HepG2 (cell line): ENCODE measurements around the gene KCNG4. TPM values are rescaled to one million over a fixed set of nuclear protein-coding genes. Genes with fewer than 3 reads are reported as not detected.
A peak's percentile ranks its signal among the peaks of the same experiment; 100 is the strongest.

ENCODE experiments used
- ARNTL ChIP-seq: sonication (generic); formaldehyde crosslinking; IDR thresholded peaks from 2 replicates; pipeline ENCODE4 v1.4.0; 2020; ENCODE audit warnings: mild to moderate bottlenecking, missing genetic modification reagents
- BHLHE40 ChIP-seq: IDR thresholded peaks from 2 replicates; pipeline ENCODE4 v1.6.1; 2011; ENCODE audit warnings: low read length, improper control_type of control experiment
- BRF2 ChIP-seq: sonication (generic); formaldehyde crosslinking; IDR thresholded peaks from 2 replicates; pipeline ENCODE4 v1.8.1; 2022; ENCODE audit warnings: mild to moderate bottlenecking, missing genetic modification reagents
- DDIT3 ChIP-seq: sonication (generic); formaldehyde crosslinking; IDR thresholded peaks from 2 replicates; pipeline ENCODE4 v1.4.0; 2020; ENCODE audit warnings: mild to moderate bottlenecking, missing genetic modification reagents
- HOXA5 ChIP-seq: sonication (generic); formaldehyde crosslinking; IDR thresholded peaks from 2 replicates; pipeline ENCODE4 v1.4.0; 2020; ENCODE audit warnings: missing genetic modification reagents
- HOXA7 ChIP-seq: sonication (generic); formaldehyde crosslinking; IDR thresholded peaks from 2 replicates; pipeline ENCODE4 v1.8.1; 2022; ENCODE audit warnings: mild to moderate bottlenecking, missing genetic modification reagents, moderate library complexity
- KMT2A ChIP-seq: sonication (generic); formaldehyde crosslinking; IDR thresholded peaks from 2 replicates; pipeline ENCODE4 v1.4.0; 2020; ENCODE audit warnings: missing genetic modification reagents
- MED1 ChIP-seq: sonication (generic); formaldehyde crosslinking; IDR thresholded peaks from 2 replicates; pipeline ENCODE4 v1.4.0; 2020; ENCODE audit warnings: missing genetic modification reagents
- MYC ChIP-seq: sonication (generic); formaldehyde crosslinking; IDR thresholded peaks from 2 replicates; pipeline ENCODE4 v1.9.0; 2021; ENCODE audit warnings: missing genetic modification reagents, borderline replicate concordance
- PATZ1 ChIP-seq: sonication (generic); formaldehyde crosslinking; IDR thresholded peaks from 2 replicates; pipeline ENCODE4 v1.4.0; 2020; ENCODE audit warnings: missing genetic modification reagents
- PAX8 ChIP-seq: sonication (generic); formaldehyde crosslinking; IDR thresholded peaks from 2 replicates; pipeline ENCODE4 v1.8.0; 2022; ENCODE audit warnings: mild to moderate bottlenecking, missing genetic modification reagents, borderline replicate concordance
- PHF8 ChIP-seq: sonication (generic); formaldehyde crosslinking; IDR thresholded peaks from 2 replicates; pipeline ENCODE4 v1.5.0; 2020; ENCODE audit warnings: missing genetic modification reagents
- RBFOX2 ChIP-seq: fragments of 200-400 bp; formaldehyde crosslinking; IDR thresholded peaks from 2 replicates; pipeline ENCODE4 v1.6.1; 2017; ENCODE audit warnings: low read depth, mild to moderate bottlenecking, low read length
- SP4 ChIP-seq: sonication (generic); formaldehyde crosslinking; IDR thresholded peaks from 2 replicates; pipeline ENCODE4 v1.8.1; 2023; ENCODE audit warnings: mild to moderate bottlenecking, missing genetic modification reagents
- TCF7L2 ChIP-seq: IDR thresholded peaks from 2 replicates; pipeline ENCODE4 v1.6.1; 2011; ENCODE audit warnings: mild to moderate bottlenecking, low read depth, low read length, moderate library complexity
- YEATS4 ChIP-seq: sonication (generic); formaldehyde crosslinking; IDR thresholded peaks from 2 replicates; pipeline ENCODE4 v1.4.0; 2020; ENCODE audit warnings: missing genetic modification reagents, borderline replicate concordance
- ZBTB14 ChIP-seq: sonication (generic); formaldehyde crosslinking; IDR thresholded peaks from 2 replicates; pipeline ENCODE4 v1.4.0; 2020; ENCODE audit warnings: missing genetic modification reagents
- ZBTB46 ChIP-seq: sonication (generic); formaldehyde crosslinking; IDR thresholded peaks from 2 replicates; pipeline ENCODE4 v1.4.0; 2020; ENCODE audit warnings: mild to moderate bottlenecking, missing genetic modification reagents, borderline replicate concordance
- ZNF17 ChIP-seq: sonication (generic); formaldehyde crosslinking; IDR thresholded peaks from 2 replicates; pipeline ENCODE4 v1.5.0; 2020; ENCODE audit warnings: mild to moderate bottlenecking, missing genetic modification reagents
- ZNF274 ChIP-seq: sonication (generic); formaldehyde crosslinking; IDR thresholded peaks from 2 replicates; pipeline ENCODE4 v1.5.1; 2020; ENCODE audit warnings: mild to moderate bottlenecking, missing genetic modification reagents
- ZNF296 ChIP-seq: sonication (generic); formaldehyde crosslinking; conservative IDR thresholded peaks from 2 replicates; pipeline ENCODE4 v1.5.0; 2020; ENCODE audit warnings: mild to moderate bottlenecking, missing genetic modification reagents
- ZNF501 ChIP-seq: sonication (generic); formaldehyde crosslinking; IDR thresholded peaks from 2 replicates; pipeline ENCODE4 v1.5.1; 2020; ENCODE audit warnings: mild to moderate bottlenecking, moderate library complexity, missing genetic modification reagents
- ZNF564 ChIP-seq: sonication (generic); formaldehyde crosslinking; IDR thresholded peaks from 2 replicates; pipeline ENCODE4 v1.8.1; 2023; ENCODE audit warnings: mild to moderate bottlenecking, missing genetic modification reagents
- ZNF737 ChIP-seq: sonication (generic); formaldehyde crosslinking; IDR thresholded peaks from 2 replicates; pipeline ENCODE4 v1.5.0; 2020; ENCODE audit warnings: missing genetic modification reagents, mild to moderate bottlenecking, borderline replicate concordance
- ZNF75D ChIP-seq: sonication (generic); formaldehyde crosslinking; IDR thresholded peaks from 2 replicates; pipeline ENCODE4 v1.8.1; 2023; ENCODE audit warnings: missing genetic modification reagents, mild to moderate bottlenecking, borderline replicate concordance
- polyA plus RNA-seq, 8 experiments: library from polyadenylated mRNA; depleted of rRNA in 3 of 8; stranded (reverse) in 7 of 8; unstranded in 1 of 8; fragments of >200 nt; fragmentation: Illumina TruSeq in 4 of 8; extraction: Trizol in 4 of 8; gene quantifications; 2 replicates each; pipeline versions ENCODE4 v1.2.1 to v1.2.3, GENCODE V29; 2011 to 2016; ENCODE audit warnings: low read depth in 4 of 8, missing spikeins in 1 of 8, mixed read lengths in 1 of 8; ENCODE audit not compliant: insufficient read depth in 1 of 8
- total RNA-seq, 5 experiments: library from RNA; depleted of rRNA; stranded (reverse); fragments of >200 nt; fragmentation: Illumina TruSeq; extraction: Trizol; gene quantifications; 2 replicates each; pipeline ENCODE4 v1.2.3, GENCODE V29; 2016; ENCODE audit warnings: low read depth in 1 of 5

The KCNG4 gene
- total and polyA plus RNA-seq, 2 of the 13 experiments (the other 11 are each of a cell fraction or from before 2014, with no cell fraction given) = not detected

- no peak for TF ChIP-seq TCF7L2
- TF ChIP-seq ZNF564 (CRISPR knock-in tag) = no peak
- TF ChIP-seq MYC = peak; percentile 80; the same call in 1 of the 2 replicates
- no peak for TF ChIP-seq BRF2
- no peak for TF ChIP-seq MED1 (CRISPR knock-in tag)
- TF ChIP-seq YEATS4 (CRISPR knock-in tag) = no peak
- 0 out of 2 replicates have a peak, but pooled peaks have one; percentile 33 for TF ChIP-seq ZNF737
- TF ChIP-seq ZNF17 (CRISPR knock-in tag) = no peak
- no peak for TF ChIP-seq DDIT3 (CRISPR knock-in tag)
- no peak for TF ChIP-seq ZBTB46 (CRISPR knock-in tag)
- no peak for TF ChIP-seq RBFOX2
- TF ChIP-seq PAX8 (CRISPR knock-in tag) = no peak
- TF ChIP-seq ZBTB14 = no peak
- TF ChIP-seq ZNF75D (CRISPR knock-in tag) = no peak
- TF ChIP-seq ZNF274 (CRISPR knock-in tag) = no peak
- no peak for TF ChIP-seq HOXA5 (CRISPR knock-in tag)
- TF ChIP-seq HOXA7 = no peak
- no peak; the same call in 1 of the 2 replicates for TF ChIP-seq ZNF296 (CRISPR knock-in tag)
- no peak for TF ChIP-seq SP4 (CRISPR knock-in tag)
- TF ChIP-seq PHF8 = no peak
- peak; percentile 36; the same call in 1 of the 2 replicates for TF ChIP-seq ZNF501 (CRISPR knock-in tag)
- peak; percentile 98 for TF ChIP-seq BHLHE40
- peak; percentile 78 for TF ChIP-seq ARNTL (CRISPR knock-in tag)
- TF ChIP-seq KMT2A (CRISPR knock-in tag) = no peak
- TF ChIP-seq PATZ1 (CRISPR knock-in tag) = 0 out of 2 replicates have a peak, but pooled peaks have one; percentile 28
These were observed 64.3 kb downstream of the KCNG4 start (continued) for GRCh38 chr16:84175350-84176081.
